HG03460 (cell line): ENCODE data around the gene CFAP57.
"Not testable (repeated sequence)": the region's sequence is repeated elsewhere in the genome, so short reads cannot be mapped to it uniquely, and the experiment has no call there.

Experiments used
- ATAC-seq: cut with Tn5 transposase; IDR thresholded peaks from one replicate; pipeline ENCODE4 v1.9.1; 2021; ENCODE audit not compliant: unreplicated experiment

The CFAP57 gene

GRCh38 chr1:43171876-43172526, at the start of gene CFAP57, which contains the start of gene EBNA1BP2:
TSS of gene CFAP57 (plus strand) at chr1:43172330. CDS start at chr1:43172754, 424 bp downstream.
TSS of gene EBNA1BP2 (minus strand) at chr1:43172290. CDS start at chr1:43172118, 172 bp downstream.
- peak; percentile 81 for ATAC-seq

GRCh38 chr1:43123031-43123430, 49.1 kb upstream of the CFAP57 start:
- no peak for ATAC-seq

GRCh38 chr1:43128816-43129215, 43.3 kb upstream of the CFAP57 start:
- ATAC-seq: no peak

GRCh38 chr1:43129426-43129825, 42.7 kb upstream of the CFAP57 start:
- ATAC-seq: no peak

GRCh38 chr1:43134068-43134467, 38.1 kb upstream of the CFAP57 start:
- no peak for ATAC-seq

- ATAC-seq: no peak
Observed at GRCh38 chr1:43134640-43135039, 37.5 kb upstream of the CFAP57 start.

- ATAC-seq: no peak
Observed at GRCh38 chr1:43135857-43136781, 36.0 kb upstream of the CFAP57 start.

GRCh38 chr1:43137445-43138052, 34.6 kb upstream of the CFAP57 start:
- ATAC-seq: no peak

GRCh38 chr1:43139295-43139694, 32.8 kb upstream of the CFAP57 start:
- ATAC-seq: not testable (repeated sequence)

- ATAC-seq: no peak
Observed at GRCh38 chr1:43140010-43140409, 32.1 kb upstream of the CFAP57 start.

- ATAC-seq: no peak
Observed at GRCh38 chr1:43140583-43140982, 31.5 kb upstream of the CFAP57 start.

- no peak for ATAC-seq
Observed at GRCh38 chr1:43143441-43143888, 28.7 kb upstream of the CFAP57 start.

GRCh38 chr1:43144237-43144636, 27.9 kb upstream of the CFAP57 start:
- no peak for ATAC-seq

- ATAC-seq: no peak
Observed at GRCh38 chr1:43147625-43148327, 24.4 kb upstream of the CFAP57 start.

- ATAC-seq: no peak
Observed at GRCh38 chr1:43149889-43150288, 22.2 kb upstream of the CFAP57 start.

- ATAC-seq: no peak
Observed at GRCh38 chr1:43152866-43153265, 19.3 kb upstream of the CFAP57 start.

GRCh38 chr1:43153443-43153842, 18.7 kb upstream of the CFAP57 start:
- ATAC-seq: no peak

GRCh38 chr1:43156026-43156425, 16.1 kb upstream of the CFAP57 start:
- ATAC-seq: no peak

GRCh38 chr1:43165162-43165561, 7.0 kb upstream of the CFAP57 start:
- ATAC-seq: no peak

- no peak for ATAC-seq
Observed at GRCh38 chr1:43165765-43166164, 6.4 kb upstream of the CFAP57 start.

GRCh38 chr1:43171312-43171875, 736 bp upstream of the CFAP57 start:
- no peak for ATAC-seq
